Central memory CD8-positive, alpha-beta T cell (primary cell): ENCODE measurements around the gene MAN1A1.
"Not testable (repeated sequence)": the region's sequence is repeated elsewhere in the genome, so short reads cannot be mapped to it uniquely, and the experiment has no call there.

Experiments
- ATAC-seq: fragments of 150-1000 bp; cut with Tn5 transposase; replicated peaks from 2 replicates; pipeline ENCODE4 v1.10.0; 2022; ENCODE audit warnings: mild to moderate bottlenecking, moderate FRiP score, moderate number of reproducible peaks; ENCODE audit not compliant: poor library complexity, severe bottlenecking; ENCODE audit errors: extremely low read depth
- DNase-seq, 2 donors: peaks; one replicate each; pipeline ENCODE4 v3.0.0; 2021; ENCODE audit warnings: low spot score in 2 of 2
- H3K27ac Mint-ChIP-seq: one replicate; pipeline ENCODE4 v1.8.0; 2022; ENCODE audit warnings: low read depth, mild to moderate bottlenecking, moderate library complexity, mixed read lengths
- H3K27me3 Mint-ChIP-seq: one replicate; pipeline ENCODE4 v1.8.0; 2022; ENCODE audit warnings: mixed read lengths
- H3K36me3 Mint-ChIP-seq: one replicate; pipeline ENCODE4 v1.8.0; 2022; ENCODE audit warnings: mild to moderate bottlenecking, moderate library complexity, mixed read lengths; ENCODE audit not compliant: insufficient read depth
- H3K4me1 Mint-ChIP-seq: one replicate; pipeline ENCODE4 v1.8.0; 2022; ENCODE audit warnings: mixed read lengths
- H3K4me3 Mint-ChIP-seq: one replicate; pipeline ENCODE4 v1.8.0; 2022; ENCODE audit warnings: mild to moderate bottlenecking, moderate library complexity, mixed read lengths
- H3K9me3 Mint-ChIP-seq: one replicate; pipeline ENCODE4 v1.8.0; 2022; ENCODE audit warnings: mixed read lengths

Gene MAN1A1

DNA sequence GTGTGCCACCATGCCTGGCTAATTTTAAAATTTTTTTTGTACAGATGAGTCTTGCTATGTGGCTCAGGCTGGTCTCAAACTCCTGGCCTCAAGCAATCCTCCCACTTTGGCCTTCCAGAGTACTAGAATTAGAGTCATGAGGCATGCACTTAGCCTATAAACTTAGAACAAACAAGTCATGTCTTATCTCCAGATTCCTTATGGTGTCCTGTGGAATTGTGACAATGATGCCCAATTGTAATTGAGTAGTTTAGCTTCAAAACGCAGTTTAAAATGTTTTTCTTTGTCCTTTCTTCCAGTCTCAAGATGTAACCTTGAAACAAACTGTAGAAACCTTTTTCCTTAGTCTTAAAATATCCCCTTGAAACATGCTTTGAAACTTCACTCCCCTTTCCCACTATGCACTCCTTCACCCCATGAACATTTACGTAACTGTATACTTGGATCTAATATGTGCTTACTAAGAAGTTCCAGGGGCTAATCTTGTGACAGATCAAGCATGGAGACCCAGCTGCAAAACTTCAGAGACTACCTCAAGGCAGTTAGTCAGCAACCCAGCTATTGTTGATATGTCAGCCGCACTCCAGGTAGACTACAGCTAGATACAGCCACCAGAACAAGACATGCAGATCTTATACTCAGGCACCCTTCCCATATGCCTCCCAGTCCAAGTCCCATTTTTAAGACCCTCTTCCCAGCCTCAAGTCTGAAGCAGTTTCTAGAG, 46.2 kb downstream of the MAN1A1 start:
- Mint-ChIP-seq H3K27ac (no peak overlapping the region), H3K4me1 (peaks cover 11% of the 10 kb centered on the region)
- ATAC-seq, result no peak

DNA sequence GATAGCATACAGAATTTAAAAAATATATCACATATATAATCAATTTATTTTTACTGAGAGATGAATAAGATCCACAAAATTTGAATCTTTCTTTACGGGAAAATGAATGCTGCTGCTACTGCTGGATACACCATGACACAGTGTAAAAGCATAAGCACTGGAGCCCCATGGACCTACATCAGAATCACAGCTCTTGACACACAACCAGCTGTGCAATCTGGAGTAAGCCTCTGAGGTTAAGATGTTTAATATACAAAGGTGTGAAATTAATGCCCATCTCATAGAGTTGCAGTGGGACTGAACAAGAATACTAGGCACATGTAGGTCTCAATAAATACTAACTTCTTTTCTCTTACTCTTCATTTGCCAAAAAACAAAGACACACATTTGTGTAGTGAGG, 48.1 kb downstream of the MAN1A1 start:
- H3K27ac Mint-ChIP-seq, result no peak overlapping the region
- no peak for ATAC-seq
- no peak overlapping the region for H3K4me3 Mint-ChIP-seq
- H3K36me3 Mint-ChIP-seq, result peaks cover 2% of the 10 kb centered on the region
- peaks cover 13% of the 10 kb centered on the region for H3K4me1 Mint-ChIP-seq
- no peaks in the 10 kb centered on the region for H3K27me3 Mint-ChIP-seq
- DNase-seq, result no peak
- H3K9me3 Mint-ChIP-seq, result no peaks in the 10 kb centered on the region

More for the DNA sequence above, 46.2 kb downstream of the MAN1A1 start:
- Mint-ChIP-seq H3K27me3 (no peaks in the 10 kb centered on the region), H3K9me3 (no peaks in the 10 kb centered on the region), H3K4me3 (no peak overlapping the region), H3K36me3 (peaks cover 2% of the 10 kb centered on the region)
- no peak for DNase-seq

DNA sequence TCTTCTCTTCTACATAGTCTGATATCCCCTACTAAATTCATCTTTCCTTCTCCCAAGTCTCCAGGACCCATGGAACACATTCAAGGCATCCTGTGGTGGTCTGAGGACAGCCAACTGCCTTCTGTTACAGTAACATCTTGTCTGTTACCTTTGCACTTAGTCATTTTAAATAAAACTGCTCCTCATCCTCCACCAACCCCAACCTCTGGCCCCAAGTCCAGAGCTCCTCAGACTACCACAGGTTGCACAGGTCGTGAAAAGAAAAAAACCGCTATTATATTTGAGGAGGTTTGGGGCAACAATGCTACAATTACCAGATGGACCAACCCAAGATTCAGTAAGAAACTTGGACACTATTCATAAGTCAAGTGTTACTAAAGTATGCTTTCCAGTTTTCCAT, 49.9 kb downstream of the MAN1A1 start:
- Mint-ChIP-seq H3K9me3 (no peaks in the 10 kb centered on the region), H3K27me3 (no peaks in the 10 kb centered on the region), H3K36me3 (peaks cover 2% of the 10 kb centered on the region), H3K27ac (no peak overlapping the region), H3K4me1 (peaks cover 24% of the 10 kb centered on the region), H3K4me3 (no peak overlapping the region)
- ATAC-seq, result no peak
- no peak for DNase-seq

DNA sequence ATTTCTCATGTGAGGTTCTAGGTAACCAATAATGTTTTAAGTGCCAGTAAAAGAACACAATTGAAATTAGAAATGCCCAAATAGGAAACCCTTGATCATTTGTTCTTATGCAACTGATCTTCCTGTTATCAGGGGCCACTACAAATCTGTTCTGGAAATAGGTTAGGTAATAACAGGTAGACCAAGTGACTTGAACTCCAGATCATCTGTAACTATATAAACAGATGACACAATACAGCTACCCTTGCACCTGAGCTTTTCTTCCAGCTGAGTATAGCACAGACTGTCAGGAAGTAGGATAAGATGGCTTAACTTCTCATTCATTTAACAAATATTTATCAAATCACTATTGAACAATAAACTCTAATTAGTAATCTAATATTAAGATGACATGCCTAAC, 52.5 kb downstream of the MAN1A1 start:
- ATAC-seq (no peak), DNase-seq (no peak)
- no peak overlapping the region for H3K27ac Mint-ChIP-seq
- peaks cover 18% of the 10 kb centered on the region for H3K4me1 Mint-ChIP-seq
- no peaks in the 10 kb centered on the region for H3K27me3 Mint-ChIP-seq
- H3K36me3 Mint-ChIP-seq, result no peaks in the 10 kb centered on the region
- no peaks in the 10 kb centered on the region for H3K9me3 Mint-ChIP-seq
- H3K4me3 Mint-ChIP-seq, result no peak overlapping the region

DNA sequence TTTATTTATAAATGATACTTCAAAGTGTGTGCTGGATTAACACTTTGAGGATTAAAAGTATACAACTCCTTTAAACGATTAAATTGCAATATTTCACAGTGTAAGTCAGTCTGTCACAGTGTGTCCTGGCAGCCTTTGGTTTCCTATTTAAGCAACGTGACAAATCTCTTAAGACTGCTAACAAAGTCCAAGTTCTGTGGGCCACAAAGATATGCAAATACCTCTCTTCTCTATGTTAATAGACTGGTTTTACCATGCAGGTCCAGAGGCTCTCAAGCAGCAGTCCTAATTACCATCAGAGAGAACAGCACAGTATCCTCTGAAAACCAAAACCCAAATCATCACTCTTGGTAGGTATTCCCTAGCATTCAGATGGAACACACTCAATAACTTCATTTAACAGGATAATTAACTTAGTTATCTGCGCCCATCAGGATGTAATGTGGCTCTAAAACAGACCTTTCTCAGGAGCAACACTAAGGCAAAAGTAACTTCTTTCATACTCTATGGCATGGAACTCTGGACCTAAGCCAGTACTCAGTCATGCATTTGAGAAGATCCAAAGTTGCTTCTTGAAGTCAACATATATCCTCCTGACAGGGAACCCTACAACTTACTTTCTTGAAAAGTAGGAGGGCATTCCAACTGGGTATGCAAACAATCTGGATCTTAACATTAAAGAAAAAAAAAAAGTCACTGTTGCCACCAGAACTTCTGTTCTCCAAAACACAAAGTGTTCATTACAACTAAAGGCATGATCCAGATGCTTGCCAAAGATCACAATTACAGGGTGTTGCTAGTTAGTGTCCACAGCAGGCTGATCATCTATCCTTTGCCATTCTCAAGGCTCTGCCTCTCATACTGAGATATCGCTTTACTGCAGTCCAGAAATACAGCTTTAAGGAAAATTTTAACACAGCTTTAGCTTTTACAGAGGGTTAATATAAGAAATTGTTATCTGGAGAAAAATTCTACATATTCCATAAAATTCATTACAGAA, 53.2 kb downstream of the MAN1A1 start:
- H3K4me1 Mint-ChIP-seq, result peaks cover 19% of the 10 kb centered on the region
- no peaks in the 10 kb centered on the region for H3K9me3 Mint-ChIP-seq
- ATAC-seq (no peak), DNase-seq (no peak)
- no peak overlapping the region for H3K27ac Mint-ChIP-seq
- no peak overlapping the region for H3K4me3 Mint-ChIP-seq
- H3K27me3 Mint-ChIP-seq, result no peaks in the 10 kb centered on the region
- H3K36me3 Mint-ChIP-seq, result no peaks in the 10 kb centered on the region

DNA sequence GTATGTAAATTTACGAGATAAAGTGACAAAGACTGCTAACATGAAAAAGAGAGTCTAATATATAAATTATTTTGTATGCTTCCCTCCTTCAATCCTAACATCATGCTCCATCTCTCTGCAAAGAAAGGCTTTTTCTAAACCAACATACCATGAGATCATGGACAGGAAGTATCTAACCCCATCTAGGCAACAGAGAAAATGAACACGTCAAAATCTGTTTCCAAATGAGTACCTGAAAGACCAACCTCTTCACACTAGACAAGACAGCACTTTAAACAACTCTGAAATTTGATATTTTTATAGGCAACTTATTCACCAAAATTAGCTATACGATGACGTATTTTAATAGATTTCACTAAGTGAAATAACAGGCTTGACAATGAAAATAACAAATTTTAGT, 54.6 kb downstream of the MAN1A1 start:
- Mint-ChIP-seq H3K4me3 (no peak overlapping the region), H3K9me3 (no peaks in the 10 kb centered on the region), H3K27me3 (no peaks in the 10 kb centered on the region), H3K27ac (no peak overlapping the region), H3K4me1 (peaks cover 23% of the 10 kb centered on the region), H3K36me3 (peaks cover 1% of the 10 kb centered on the region)
- ATAC-seq, result no peak
- no peak for DNase-seq

DNA sequence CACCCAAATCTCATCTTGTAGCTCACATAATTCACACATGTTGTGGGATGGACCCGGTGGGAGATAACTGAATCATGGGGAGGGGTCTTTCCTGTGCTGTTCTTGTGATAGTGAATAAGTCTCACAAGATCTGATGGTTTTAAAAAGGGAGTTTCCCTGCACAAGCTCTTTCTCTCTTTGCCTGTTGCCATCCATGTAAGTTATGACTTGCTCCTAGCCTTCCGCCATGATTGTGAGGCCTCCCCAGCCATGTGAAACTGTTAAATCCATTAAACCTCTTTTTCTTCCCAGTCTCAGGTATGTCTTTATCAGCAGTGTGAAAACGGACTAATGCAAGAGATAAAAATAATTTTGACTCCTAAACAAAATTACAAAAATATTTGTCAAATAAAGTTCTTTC, 58.5 kb downstream of the MAN1A1 start:
- not testable (repeated sequence) for H3K4me3 Mint-ChIP-seq, H3K27ac Mint-ChIP-seq, DNase-seq, ATAC-seq, H3K36me3 Mint-ChIP-seq, H3K27me3 Mint-ChIP-seq, H3K9me3 Mint-ChIP-seq
- H3K4me1 Mint-ChIP-seq, result peaks cover 12% of the 10 kb centered on the region

DNA sequence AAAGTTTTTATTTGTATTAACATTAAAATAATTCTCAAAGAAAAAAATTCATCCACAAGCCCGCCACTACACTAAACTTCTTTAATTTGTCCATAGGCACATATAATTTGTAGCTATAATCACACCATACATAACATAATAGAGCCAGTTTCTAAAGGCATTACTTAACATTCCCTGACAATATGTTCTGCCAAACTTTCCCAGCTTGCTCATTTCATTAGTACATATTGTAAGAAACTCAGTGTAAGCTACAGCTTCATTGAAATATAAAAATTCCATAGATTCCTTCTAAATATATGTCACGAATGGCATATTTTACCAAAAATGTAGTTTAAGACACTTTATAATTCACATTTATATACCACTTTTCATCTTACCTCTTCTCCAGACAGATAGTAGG, 59.3 kb downstream of the MAN1A1 start:
- Mint-ChIP-seq H3K36me3 (peaks cover 1% of the 10 kb centered on the region), H3K27ac (no peak overlapping the region), H3K27me3 (no peaks in the 10 kb centered on the region), H3K9me3 (no peaks in the 10 kb centered on the region), H3K4me3 (no peak overlapping the region), H3K4me1 (peaks cover 6% of the 10 kb centered on the region)
- ATAC-seq (no peak), DNase-seq (no peak)

DNA sequence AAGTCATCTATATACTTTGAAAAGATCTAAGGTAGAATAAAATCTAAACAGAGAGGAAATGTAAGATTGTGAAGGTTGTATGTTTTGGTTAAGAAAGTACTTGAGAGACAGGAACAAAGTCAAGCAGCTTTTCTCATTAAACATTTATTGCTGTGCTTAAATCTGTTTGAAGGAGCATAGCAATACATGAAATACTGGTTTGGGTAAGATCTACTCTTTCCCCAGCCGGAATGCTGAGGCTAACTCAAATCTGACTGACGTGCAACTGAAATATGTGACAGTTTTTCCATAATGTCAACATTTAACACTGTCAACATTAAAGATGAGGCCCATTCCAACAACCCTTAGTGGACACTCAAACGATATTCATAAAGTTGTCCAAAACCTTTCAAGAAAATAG, 59.9 kb downstream of the MAN1A1 start:
- DNase-seq, result no peak
- no peak for ATAC-seq
- Mint-ChIP-seq H3K4me1 (peaks cover 6% of the 10 kb centered on the region), H3K36me3 (peaks cover 1% of the 10 kb centered on the region), H3K9me3 (no peaks in the 10 kb centered on the region), H3K4me3 (no peak overlapping the region), H3K27me3 (no peaks in the 10 kb centered on the region), H3K27ac (no peak overlapping the region)

DNA sequence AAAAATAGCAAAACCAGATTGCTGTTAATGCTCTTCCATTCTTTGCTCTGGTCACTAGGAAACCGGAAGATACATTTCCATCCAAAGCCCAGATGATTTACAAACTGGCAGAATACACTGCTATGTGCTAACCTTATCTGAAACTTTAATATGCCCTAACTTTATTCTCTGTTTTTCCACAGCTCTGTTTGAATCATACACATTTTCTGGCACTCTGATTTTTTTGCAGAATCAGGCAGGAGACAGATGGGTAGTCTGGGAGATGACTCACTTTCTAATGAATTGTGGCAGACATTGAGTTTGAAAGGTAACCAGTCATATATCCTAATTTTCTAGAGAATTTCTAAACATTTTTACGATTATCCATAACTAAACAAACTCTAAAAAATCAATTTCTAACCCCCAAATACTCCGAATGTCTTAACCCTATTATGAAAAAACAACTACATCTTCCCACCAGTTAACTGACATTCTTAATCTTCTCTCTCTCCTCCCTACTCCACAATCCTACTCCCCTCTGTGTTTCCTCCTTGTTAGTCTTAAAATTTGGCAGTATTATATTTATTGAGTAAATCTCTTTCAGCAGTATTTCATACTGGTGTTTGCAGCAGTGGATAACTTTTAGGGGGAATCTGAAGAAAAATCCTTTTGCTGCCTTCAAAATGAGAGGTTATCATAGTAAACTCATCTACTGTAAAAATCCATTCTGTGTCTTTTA, 63.5 kb downstream of the MAN1A1 start:
- DNase-seq (no peak), ATAC-seq (no peak)
- Mint-ChIP-seq H3K4me3 (no peak overlapping the region), H3K27ac (no peak overlapping the region), H3K27me3 (no peaks in the 10 kb centered on the region), H3K36me3 (peaks cover 2% of the 10 kb centered on the region), H3K9me3 (no peaks in the 10 kb centered on the region), H3K4me1 (peaks cover 13% of the 10 kb centered on the region)

DNA sequence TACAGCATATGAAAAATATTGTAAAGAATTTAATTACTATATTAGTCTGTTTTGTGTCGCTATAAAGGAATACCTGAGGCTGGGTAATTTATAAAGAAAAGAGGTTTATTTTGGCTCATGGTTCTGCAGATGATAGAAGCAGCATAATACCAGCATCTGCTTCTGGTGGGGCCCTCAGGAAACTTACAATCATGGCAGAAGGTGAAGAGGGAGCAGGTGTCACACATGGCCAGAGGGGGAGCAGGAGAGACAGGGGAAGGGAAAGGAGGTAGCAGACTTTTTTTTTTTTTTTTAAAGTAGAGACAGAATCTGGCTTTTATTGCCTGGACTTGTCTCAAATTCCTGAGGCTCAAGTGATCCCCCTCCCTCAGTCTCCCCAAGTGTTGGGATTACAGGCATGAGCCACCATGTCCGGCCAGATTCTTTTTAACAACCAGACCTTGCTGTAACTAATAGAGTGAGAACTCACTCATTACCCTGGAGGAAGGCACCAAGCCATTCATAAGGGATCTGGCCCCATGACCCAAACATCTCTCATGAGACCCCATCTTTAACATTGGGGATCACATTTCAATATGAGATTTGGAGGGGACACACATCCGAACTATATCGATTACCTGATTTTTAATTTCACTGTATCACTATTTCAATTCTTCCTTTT, 64.6 kb downstream of the MAN1A1 start:
- Mint-ChIP-seq H3K4me3 (no peak overlapping the region), H3K27me3 (no peaks in the 10 kb centered on the region), H3K9me3 (no peaks in the 10 kb centered on the region), H3K36me3 (peaks cover 2% of the 10 kb centered on the region), H3K4me1 (peaks cover 12% of the 10 kb centered on the region), H3K27ac (peak overlapping the region; percentile 22)
- DNase-seq (no peak), ATAC-seq (no peak)

DNA sequence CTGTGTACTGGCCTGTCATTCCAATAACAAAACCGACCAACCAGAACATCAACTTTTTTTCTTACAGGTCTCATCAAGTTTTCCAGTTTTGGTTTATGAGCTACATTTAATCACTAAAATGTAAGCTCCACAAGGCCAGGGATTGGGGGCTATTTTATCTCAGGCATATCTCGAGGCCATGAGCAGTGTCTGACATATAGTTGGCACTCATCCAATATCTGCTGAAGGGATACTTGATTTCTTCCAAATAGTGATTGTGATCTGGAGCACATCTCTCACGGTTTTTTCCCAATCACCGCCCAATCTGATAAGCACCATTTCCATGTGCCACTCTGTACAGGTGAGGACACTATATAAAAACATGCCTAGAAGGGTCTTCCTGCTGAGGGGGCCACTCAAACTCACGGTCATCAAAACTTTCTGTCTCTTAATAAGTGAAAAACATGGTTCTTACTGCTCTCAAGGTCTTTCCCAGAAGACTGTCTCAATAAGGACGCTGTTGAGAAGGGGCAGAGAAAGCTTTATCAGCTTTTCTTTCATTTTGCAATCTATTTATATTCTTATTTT, 65.5 kb downstream of the MAN1A1 start:
- no peak overlapping the region for H3K4me3 Mint-ChIP-seq
- no peaks in the 10 kb centered on the region for H3K9me3 Mint-ChIP-seq
- H3K27ac Mint-ChIP-seq, result no peak overlapping the region
- H3K36me3 Mint-ChIP-seq, result peaks cover 2% of the 10 kb centered on the region
- no peaks in the 10 kb centered on the region for H3K27me3 Mint-ChIP-seq
- no peak for ATAC-seq
- H3K4me1 Mint-ChIP-seq, result peaks cover 12% of the 10 kb centered on the region
- no peak for DNase-seq
